GM21619 (cell line): ENCODE measurements around the gene MCMBP.
"Not testable (repeated sequence)": the region's sequence is repeated elsewhere in the genome, so short reads cannot be mapped to it uniquely, and the experiment has no call there.

Experiments
- ATAC-seq: cut with Tn5 transposase; IDR thresholded peaks from one replicate; pipeline ENCODE4 v1.9.1; 2021; ENCODE audit not compliant: unreplicated experiment

The MCMBP gene

DNA sequence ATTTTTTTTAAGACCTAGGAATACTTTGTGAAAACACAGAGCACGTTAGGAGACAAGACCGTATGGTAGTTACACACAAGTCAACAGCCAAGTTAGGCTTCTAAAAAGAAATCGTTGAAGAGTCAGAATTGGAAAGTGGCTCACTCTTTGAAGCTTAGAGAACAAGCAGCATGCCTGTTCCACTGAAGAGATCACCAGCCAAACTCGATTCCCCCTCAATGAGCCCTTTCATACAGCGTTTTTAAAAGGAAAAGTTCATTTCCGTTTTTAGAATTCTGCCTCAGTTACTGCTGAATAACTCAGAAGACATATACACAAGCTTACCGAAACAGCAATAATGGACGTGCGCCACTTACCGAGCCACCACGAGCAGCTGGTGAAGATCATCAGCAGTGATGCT lies 41.0 kb downstream of the MCMBP start:
- ATAC-seq, result no peak

DNA sequence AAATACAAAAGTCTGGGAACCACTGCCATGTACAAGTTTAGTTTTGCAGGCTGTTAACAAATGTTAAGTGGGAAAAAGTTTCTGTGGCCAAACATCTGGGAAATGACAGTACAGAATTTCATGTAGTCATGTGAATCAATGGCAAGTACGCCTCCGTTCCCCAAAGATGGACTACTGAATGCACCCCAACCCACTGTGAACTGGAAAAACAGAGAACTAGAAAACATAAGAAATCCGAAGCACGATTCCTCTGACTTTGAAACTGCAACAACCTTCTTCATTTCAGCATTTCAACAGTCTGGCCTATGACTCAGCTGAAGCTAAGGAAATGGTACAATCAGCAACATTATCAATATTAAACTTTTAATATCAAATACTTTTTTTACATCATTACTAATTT lies 41.8 kb downstream of the MCMBP start:
- ATAC-seq, result no peak

DNA sequence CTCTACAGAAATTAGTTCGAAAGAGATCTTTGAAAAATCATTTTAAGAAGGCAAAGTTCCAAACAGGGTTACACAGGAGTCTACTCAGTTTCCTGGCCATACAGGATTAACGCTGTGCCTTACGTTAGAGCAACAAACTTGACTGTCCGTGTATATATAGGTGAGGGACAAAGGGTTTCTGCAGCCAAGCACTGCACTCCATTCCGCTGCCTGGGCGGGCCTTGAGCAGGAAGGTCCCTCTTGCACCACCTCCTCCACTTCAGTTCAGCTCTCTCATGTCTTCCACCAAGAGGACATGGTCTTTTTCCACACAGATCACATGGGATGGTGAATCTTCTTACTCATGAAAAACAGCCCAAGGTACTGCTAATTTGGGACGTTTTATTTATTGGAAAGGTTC lies 43.2 kb downstream of the MCMBP start:
- no peak for ATAC-seq

DNA sequence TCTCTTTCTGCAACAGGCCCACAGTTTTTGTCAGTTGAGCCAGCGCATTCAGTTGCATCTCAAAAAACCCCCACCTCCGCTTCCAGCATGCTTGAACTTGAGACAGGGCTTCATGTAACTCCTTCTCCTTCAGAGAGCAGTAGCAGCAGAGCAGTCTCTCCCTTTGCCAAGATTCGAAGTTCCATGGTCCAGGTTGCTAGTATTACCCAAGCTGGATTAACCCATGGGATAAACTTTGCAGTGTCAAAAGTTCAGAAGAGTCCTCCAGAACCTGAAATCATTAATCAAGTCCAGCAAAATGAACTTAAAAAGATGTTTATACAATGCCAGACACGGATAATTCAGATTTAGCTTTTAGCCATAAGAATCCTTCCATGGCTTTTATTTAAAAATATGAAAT lies 45.2 kb downstream of the MCMBP start:
- no peak for ATAC-seq

DNA sequence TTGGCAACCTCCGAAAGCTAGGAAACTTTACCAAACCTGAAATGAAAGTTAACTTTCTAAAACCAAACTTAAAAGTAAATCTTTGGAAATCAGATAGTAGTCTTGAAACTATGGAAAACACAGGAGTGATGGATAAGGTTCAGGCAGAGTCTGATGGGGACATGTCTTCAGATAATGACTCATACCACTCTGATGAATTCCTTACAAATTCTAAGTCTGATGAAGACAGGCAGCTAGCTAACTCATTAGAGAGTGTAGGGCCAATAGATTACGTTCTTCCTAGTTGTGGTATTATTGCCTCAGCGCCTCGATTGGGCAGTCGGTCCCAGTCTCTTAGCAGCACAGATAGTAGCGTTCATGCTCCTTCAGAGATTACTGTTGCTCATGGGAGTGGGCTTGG lies 45.9 kb downstream of the MCMBP start:
- ATAC-seq, result no peak

DNA sequence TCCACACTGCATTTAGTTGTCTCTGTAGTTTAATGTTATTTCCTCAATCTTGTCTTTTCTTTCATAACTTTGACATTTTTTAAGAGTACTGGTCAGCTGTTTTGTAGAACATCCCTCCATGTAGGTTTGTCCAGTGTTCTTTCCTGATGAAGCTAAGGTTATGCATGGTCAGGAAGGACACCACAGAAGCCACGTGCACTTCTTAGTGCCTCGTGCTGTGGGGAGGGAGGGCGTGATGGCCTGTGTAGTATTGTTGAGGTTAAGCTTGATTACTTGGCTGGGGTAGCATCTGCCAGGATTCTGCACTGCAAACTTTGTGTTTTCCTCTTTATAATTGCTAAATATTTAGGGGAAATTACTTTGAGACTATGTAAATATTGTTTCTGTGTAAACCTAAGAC lies 48.3 kb downstream of the MCMBP start:
- no peak for ATAC-seq

DNA sequence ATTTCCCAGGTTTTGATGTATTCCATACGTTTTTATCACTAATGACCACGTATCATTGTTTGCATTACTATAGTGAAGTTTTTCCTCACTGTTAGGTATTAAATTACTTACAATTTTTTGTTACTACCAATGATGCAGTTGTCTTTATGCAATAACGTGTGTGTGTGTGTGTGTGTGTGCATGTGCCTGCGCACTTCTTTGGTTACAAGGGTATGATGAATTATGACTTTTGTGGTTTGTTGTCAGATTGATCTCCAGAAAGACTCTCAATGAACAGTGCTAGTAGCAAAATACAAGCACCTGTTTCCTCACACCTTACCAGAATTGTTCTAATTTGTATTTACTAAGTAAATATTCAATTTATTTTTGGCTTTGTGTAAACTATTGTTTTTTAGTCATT lies 51.5 kb downstream of the MCMBP start:
- ATAC-seq, result no peak

DNA sequence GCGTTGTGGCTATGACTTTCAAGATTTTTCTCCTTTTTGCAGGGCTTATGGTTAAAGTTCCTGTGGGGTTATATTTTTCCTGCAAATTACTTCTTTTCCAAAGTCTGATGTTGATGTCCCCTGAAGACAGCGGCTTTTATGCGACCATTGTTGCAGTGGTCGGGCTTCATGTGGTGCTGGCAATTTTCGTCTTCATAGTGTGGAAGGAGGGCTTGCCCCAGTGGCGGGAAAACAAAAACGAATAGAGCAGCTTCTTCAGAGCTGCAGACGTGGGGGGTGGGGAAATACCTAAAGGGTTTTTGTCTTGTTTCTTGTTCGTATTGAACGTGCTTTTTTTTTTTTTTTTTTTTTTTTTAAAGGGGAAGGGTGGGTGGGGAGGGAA lies 53.8 kb downstream of the MCMBP start:
- no peak for ATAC-seq

DNA sequence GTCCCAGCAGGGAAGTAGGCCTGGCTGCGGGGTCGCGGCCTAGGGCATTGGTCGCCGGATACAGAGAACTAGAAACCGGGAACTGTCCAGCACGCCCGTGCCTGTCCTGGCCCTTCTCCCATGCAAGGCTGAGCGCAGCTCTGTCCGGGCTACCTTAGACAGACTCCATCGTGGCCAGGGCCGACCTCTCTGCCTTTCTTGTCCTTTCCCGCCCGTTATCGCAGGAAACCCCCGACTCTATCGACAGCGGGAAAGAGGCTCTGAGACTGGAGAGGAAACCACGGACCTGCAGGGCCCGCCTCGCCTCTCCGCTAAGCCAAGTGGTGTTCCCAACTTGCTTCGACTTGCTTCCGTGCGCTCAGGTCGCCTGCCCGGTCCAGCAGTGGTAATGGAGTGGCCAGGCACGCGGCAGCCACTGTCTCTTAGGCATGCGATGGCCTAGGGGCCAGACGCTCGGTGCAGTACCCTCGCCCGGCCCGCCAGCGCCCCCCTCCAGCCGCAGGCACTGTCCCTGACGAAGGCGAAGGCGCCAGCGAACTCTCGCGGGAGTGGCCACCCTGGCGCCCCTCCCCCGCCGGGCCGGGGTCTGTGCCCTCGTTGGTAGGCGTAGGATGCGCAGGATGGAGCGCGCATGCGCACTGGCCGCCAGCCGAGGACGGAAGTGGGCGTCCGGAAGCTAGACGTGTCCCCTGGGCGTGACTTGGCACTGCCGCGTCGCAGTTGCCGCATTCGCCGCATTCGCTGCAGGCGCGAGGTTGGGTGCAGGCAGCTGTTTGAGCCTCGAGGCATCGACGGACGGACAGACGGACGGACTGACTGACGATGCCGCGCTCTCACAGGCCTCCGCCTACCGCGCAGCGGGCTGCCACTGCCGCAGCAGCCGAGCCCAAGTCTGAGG lies 54.4 kb downstream of the MCMBP start:
- ATAC-seq, result no peak

DNA sequence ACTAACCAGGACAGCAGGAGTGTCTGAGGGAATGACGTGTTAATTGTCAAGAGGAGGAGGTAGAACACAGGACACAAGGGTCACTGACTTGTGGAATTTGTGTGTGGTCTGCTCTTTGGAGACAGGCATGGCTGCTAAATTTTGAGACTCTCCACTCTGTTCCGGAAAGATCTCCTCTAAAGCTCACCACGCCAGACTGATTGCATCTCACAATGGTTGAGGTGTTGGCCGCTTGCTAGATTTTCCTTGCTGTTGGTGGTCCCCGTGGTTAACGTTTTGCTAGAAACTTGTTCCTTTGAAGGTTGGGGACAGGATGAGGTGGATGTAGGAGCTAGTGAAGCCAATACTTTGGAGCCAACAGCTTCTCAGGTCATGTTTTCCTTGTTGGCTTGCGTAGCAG lies 57.0 kb downstream of the MCMBP start:
- ATAC-seq, result no peak

DNA sequence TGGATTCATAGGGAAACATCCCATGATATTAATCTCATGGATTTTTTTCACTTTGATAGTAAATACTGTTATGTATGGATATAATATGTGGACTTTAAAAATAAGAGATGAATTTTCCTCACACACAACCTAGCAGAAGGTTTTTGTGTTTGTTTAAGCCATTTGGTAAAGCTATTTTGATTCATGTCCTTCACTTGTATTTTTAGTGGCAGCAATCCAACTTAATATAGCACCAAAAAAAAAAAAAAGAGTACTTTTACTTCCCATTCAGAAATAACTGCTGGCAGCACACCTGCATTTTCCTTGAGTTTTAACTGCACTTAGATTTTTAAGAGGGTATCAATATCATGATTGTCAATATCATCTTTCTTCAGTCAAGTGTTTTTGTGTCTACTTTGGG lies 60.0 kb downstream of the MCMBP start:
- no peak for ATAC-seq

DNA sequence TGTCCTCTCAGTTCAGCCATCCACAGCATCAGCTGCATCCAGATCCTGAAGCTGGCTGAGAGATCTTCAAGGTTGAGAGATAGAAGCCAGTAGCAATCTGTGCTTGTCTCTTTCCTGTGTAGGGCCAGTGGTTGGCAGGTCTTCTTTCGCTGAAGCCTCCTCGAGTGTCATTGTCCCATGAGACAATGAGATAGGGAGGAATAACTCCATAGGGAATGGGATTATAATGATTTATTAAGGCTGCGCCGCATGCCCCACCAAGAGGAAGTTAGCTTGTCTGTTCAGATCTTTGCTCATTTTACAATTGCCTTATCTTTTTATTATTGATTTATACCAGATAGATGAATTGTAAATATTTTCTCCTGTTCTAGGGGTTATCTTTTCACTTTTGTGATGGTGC lies 61.5 kb downstream of the MCMBP start:
- no peak for ATAC-seq

DNA sequence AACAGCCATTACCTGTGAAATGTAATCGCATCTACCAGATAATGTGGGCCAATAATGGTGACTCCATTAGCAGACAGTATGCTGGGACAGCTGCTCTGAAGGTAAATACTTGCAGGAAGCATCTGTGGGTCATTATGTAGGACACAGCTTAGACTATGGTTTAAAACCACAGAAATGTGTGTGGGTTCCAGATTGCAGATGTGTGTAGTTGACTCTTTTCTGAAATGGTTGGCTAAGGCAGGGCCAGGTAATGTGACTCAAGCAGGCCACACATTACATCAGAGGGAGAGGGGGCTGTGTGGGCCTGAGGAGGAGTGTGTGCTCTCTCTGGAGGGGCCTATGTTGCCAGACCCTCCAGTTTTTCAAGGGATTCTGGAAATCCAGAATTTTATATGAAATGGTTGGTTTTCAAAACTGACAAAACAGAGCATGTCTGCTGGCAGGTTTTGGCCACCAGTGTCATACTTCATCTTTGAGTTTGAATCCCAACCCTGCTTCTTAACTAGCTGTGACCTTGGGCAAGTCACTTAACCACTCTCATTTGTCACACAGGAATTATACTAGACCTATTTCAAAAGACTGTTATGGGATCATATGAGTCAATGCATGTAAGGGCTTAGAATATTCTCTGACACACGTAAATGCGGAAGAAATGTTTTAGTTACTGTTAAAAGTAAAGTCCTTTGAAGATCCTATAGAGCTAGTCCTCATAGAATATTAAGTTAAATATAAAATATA lies 64.5 kb downstream of the MCMBP start:
- no peak for ATAC-seq

DNA sequence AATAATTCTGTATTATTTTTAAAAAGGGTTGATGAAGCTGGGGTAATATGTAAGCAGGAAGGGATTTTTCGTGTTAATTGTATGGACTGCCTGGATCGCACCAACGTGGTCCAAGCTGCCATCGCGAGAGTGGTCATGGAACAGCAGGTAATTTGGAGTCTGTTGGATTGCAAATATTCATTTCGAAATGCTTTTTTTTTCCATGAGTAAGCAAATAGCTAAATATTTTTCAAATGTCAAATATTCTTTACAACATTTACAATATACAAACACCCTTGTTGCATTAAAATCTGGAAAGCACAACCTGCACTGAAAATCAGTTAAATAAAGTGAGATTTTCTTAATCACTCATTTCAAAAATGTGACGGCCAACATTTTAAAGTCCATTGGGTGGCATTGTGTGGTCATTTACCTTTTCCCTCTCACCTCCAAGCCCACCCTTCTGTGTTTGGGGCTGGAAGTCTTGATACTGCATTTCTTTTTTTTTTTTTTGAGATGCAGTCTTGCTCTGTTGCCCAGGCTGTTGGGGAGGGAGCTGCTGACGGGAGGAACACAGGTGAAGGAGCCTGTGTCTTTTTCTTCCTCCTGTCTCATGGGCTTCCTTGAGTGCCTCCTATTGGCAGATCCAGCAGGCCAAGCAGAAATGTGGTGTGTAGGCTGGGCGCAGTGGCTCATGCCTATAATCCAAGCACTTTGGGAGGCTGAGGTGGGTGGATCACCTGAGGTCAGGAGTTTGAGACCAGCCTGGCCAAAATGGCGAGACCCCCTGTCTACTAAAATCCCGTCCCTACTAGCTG lies 66.1 kb downstream of the MCMBP start:
- no peak for ATAC-seq

DNA sequence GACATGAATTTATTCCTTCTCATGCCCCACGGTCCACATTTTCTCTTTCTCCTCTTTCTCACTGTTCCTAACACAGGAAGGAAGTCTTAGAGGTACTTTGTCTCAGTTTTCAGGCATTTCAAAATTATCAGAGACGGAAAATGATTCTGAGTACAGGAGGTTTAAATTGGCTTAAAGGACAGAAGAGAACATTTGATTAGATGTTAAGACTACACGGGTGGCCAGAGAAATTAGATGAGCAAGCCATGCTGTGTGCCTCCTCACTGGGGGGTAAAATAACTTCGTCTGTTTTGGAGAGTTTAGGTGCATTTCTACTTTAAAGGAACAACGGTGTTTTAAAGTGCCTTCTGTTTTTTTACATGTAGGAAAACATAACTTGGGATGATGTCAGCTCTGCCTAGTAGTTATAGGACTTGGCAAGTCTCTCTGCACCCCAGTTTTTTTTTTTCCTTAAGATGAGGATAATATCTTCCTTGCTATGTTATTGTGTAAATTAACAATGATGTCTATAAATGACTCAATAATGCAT lies 66.9 kb downstream of the MCMBP start:
- ATAC-seq, result no peak

DNA sequence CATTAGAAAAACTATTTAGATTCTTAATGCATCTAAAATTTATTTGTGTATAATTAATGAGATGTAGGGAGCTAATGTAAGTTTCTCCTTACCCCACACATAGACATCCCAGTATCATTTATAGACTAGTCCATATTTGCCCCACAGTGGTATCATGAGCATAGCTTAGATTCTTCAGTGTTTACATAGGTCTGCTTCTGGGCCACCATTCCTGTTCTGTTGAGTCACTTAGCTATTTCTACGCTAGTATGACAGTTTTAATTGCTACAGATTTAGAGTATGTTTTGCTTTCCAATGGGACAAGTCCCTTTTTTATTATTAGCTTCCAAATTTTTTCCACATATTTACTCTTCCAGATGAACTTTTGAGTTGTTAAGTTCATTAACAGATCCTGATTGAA lies 69.4 kb downstream of the MCMBP start:
- no peak for ATAC-seq

DNA sequence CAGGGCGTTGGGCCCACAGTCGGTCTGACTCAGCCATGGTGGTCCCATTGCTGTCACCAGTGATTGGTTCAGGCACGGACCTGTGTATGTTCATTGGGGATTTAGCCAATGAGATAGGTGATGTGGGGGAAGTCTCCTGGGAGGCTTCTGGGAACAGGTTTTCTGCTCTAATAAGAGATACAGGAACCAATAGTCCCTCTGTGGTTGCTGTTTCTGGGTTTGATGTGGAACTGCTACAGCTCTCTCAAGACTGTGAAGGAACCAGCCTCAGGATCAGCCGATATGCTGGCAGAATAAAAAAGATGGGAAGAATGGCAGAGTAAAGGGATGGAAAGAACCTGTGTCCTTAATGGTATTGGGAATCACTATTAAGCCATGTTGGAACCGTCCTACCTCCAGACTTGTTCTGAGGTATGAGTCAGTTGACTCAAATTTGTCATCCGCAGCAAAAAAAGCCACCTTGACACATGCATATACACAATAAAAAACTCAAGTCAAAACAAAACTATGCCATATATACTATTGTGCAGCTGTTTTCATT lies 70.6 kb downstream of the MCMBP start:
- no peak for ATAC-seq

DNA sequence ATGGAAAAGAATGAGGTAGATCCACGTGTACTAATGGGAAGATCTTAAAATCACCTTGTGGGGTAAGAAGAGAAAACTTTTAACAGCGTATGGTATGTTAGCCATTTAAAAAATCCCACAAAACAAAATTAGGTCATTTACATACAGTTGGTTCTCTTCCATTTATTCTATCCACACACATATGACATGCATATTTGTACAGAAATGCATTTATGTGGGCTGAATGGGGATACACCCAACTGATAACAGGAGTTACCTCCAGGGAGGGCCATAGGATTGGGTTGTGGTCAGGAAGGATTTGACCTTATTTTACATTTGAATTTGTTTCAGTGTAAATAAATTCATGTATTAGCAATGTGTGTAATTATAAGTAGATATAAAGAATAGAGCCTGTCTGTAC lies 71.5 kb downstream of the MCMBP start:
- no peak for ATAC-seq

DNA sequence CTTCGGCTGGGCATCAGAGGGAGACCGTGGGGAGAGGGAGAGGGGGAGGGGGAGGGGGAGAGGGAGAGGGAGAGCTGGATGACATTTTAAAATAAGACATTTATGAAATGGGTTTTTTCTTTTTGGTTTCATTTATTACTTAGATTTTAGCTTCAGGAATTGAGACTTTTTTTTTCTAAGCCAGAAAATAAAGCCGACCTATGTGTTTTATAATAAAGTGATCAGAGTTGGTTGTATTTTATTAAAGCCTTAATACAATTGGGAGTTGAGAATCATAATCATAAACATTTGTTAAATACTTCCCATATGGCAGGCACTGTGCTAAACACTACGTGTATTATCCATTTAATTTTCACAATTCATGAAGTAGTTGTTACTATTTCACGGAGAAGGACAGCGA lies 76.6 kb downstream of the MCMBP start:
- ATAC-seq, result no peak

DNA sequence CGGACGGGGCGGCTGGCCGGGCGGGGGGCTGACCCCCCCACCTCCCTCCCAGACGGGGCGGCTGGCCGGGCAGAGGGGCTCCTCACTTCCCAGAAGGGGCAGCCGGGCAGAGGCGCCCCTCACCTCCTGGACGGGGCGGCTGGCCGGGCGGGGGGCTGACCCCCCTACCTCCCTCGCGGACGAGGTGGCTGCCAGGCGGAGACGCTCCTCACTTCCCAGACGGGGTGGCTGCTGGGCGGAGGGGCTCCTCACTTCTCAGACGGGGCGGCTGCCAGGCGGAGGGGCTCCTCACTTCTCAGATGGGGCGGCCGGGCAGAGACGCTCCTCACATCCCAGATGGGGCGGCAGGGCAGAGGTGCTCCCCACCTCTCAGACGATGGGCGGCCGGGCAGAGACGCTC lies 77.5 kb downstream of the MCMBP start:
- ATAC-seq, result not testable (repeated sequence)

DNA sequence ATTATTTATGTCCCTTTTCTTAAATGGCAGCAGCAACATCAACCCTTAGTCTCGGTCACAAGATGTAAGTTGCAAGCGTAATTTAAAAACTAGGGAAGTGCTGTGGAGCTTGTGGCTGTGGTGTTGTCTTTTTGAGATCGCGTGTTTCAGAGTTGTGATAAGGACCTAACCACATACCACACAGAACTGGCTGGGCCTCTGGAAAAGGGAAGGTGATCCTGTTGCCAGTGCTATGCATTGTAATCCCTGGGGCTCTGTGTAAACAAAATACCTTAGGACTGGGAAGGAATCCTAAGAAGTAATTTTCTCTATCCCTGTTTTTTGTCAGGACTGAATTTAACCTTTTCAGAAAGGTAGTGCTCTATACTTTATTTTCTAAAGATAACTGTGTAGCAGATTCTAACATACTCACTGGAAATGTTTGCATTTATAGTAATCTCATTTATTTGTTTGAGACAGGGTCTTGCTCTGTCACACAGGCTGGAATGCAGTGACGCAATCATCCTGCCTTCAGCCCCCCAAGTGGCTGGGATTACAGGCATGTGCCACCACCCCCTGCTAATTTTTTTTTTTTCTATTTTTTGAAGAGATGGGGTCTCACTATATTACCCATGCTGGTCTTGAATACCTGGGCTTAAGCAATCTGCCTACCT lies 86.4 kb downstream of the MCMBP start:
- no peak for ATAC-seq
